Peyer's patch (tissue), 4 donors: ENCODE measurements around the gene FMNL2. TPM values are rescaled to one million over a fixed set of nuclear protein-coding genes. Genes with fewer than 3 reads are reported as not detected.

Source experiments
- DNase-seq, 3 donors: peaks; one replicate each; pipeline ENCODE4 v3.0.0-alpha.2; 2017 to 2019
- H3K27ac ChIP-seq, 4 donors: fragments of 200-600 bp; sonication (generic); one replicate each; pipeline ENCODE4 v1.5.1; 2016 to 2019
- H3K27me3 ChIP-seq, 2 donors: fragments of 200-600 bp; sonication (generic); one replicate each; pipeline ENCODE4 v1.5.1; 2019
- H3K36me3 ChIP-seq, 3 donors: fragments of 200-600 bp; sonication (generic); one replicate each; pipeline ENCODE4 v1.5.1; 2016 to 2019
- H3K4me1 ChIP-seq, 4 donors: fragments of 200-600 bp; sonication (generic); one replicate each; pipeline ENCODE4 v1.5.1; 2016 to 2019
- H3K4me3 ChIP-seq, 4 donors: fragments of 200-600 bp; sonication (generic); 1 replicate in 3 of 4; 2 replicates in 1 of 4; pipeline ENCODE4 v1.5.1; 2016 to 2019; ENCODE audit warnings: mild to moderate bottlenecking in 1 of 4
- H3K9me3 ChIP-seq, 4 donors: fragments of 200-600 bp; sonication (generic); one replicate each; pipeline ENCODE4 v1.5.1; 2016 to 2019; ENCODE audit warnings: mild to moderate bottlenecking in 1 of 4
- CTCF ChIP-seq, 6 experiments: fragments of 450-650 bp in 4 of 6; fragments of 200-600 bp in 2 of 6; sonication (generic) in 1 of 6; IDR thresholded peaks; one replicate each; pipeline ENCODE4 v1.5.1; 2017 to 2019; ENCODE audit warnings: antibody characterized with exemption in 6 of 6, mild to moderate bottlenecking in 3 of 6, moderate library complexity in 1 of 6
- POLR2A ChIP-seq, 2 donors: fragments of 450-650 bp; IDR thresholded peaks; one replicate each; pipeline ENCODE4 v1.5.1; 2017; ENCODE audit warnings: antibody characterized with exemption in 2 of 2, mild to moderate bottlenecking in 2 of 2, moderate library complexity in 2 of 2
- total RNA-seq, 4 donors: library from RNA; depleted of rRNA; stranded (reverse); fragments of >200 nt; gene quantifications; one replicate each; pipeline ENCODE4 v1.1.0, GENCODE V29; 2016

Gene FMNL2
- total RNA-seq, 4 donors from 2014 or later = 7.5 to 52.0 (median 17.1) TPM

- H3K27me3 ChIP-seq = no peaks in the 10 kb centered on the region
- H3K9me3 ChIP-seq = no peaks in the 10 kb centered on the region
- H3K4me3 ChIP-seq = no peak overlapping the region
- H3K36me3 ChIP-seq = no peaks in the 10 kb centered on the region
- TF ChIP-seq POLR2A (IDR thresholded peaks at IDR 0.05) = no peak
- no peak for TF ChIP-seq CTCF (IDR thresholded peaks at IDR 0.05)
- no peak for DNase-seq
- no peaks in the 10 kb centered on the region for H3K4me1 ChIP-seq
- H3K27ac ChIP-seq = no peak overlapping the region
Measured at GRCh38 chr2:152456262-152456661, 121.3 kb downstream of the FMNL2 start.

- Histone ChIP-seq H3K36me3 (no peaks in the 10 kb centered on the region), H3K9me3 (no peaks in the 10 kb centered on the region), H3K4me3 (no peak overlapping the region), H3K27me3 (no peaks in the 10 kb centered on the region), H3K4me1 (no peaks in the 10 kb centered on the region), H3K27ac (no peak overlapping the region)
- no peak for DNase-seq
- TF ChIP-seq POLR2A (IDR thresholded peaks at IDR 0.05) (no peak), CTCF (IDR thresholded peaks at IDR 0.05) (no peak)
Measured at GRCh38 chr2:152458441-152458940, 123.5 kb downstream of the FMNL2 start.

GRCh38 chr2:152459091-152459490 lies 124.1 kb downstream of the FMNL2 start:
- Histone ChIP-seq H3K36me3 (no peaks in the 10 kb centered on the region), H3K9me3 (no peaks in the 10 kb centered on the region), H3K4me1 (no peaks in the 10 kb centered on the region), H3K27ac (no peak overlapping the region), H3K27me3 (no peaks in the 10 kb centered on the region), H3K4me3 (no peak overlapping the region)
- no peak for DNase-seq
- TF ChIP-seq CTCF (IDR thresholded peaks at IDR 0.05) (no peak), POLR2A (IDR thresholded peaks at IDR 0.05) (no peak)

GRCh38 chr2:152460567-152460966 lies 125.6 kb downstream of the FMNL2 start:
- Histone ChIP-seq H3K4me3 (no peak overlapping the region), H3K27me3 (no peaks in the 10 kb centered on the region), H3K36me3 (no peaks in the 10 kb centered on the region), H3K27ac (no peak overlapping the region), H3K9me3 (no peaks in the 10 kb centered on the region), H3K4me1 (no peaks in the 10 kb centered on the region)
- TF ChIP-seq POLR2A (IDR thresholded peaks at IDR 0.05) (no peak), CTCF (IDR thresholded peaks at IDR 0.05) (no peak)
- no peak for DNase-seq

GRCh38 chr2:152462120-152462519 lies 127.1 kb downstream of the FMNL2 start:
- Histone ChIP-seq H3K36me3 (no peaks in the 10 kb centered on the region), H3K9me3 (no peaks in the 10 kb centered on the region), H3K4me3 (no peak overlapping the region), H3K27ac (no peak overlapping the region), H3K4me1 (peaks cover 0 to 4% (median under 1%) of the 10 kb centered on the region in 4 donors), H3K27me3 (no peaks in the 10 kb centered on the region)
- TF ChIP-seq POLR2A (IDR thresholded peaks at IDR 0.05) (no peak), CTCF (IDR thresholded peaks at IDR 0.05) (no peak)
- no peak for DNase-seq

GRCh38 chr2:152462779-152463178 lies 127.8 kb downstream of the FMNL2 start:
- no peak for DNase-seq
- H3K4me1 ChIP-seq = peaks cover 0 to 8% (median 2%) of the 10 kb centered on the region in 4 donors
- no peak overlapping the region for H3K4me3 ChIP-seq
- H3K9me3 ChIP-seq = no peaks in the 10 kb centered on the region
- H3K27me3 ChIP-seq = no peaks in the 10 kb centered on the region
- no peaks in the 10 kb centered on the region for H3K36me3 ChIP-seq
- H3K27ac ChIP-seq = no peak overlapping the region
- TF ChIP-seq POLR2A (IDR thresholded peaks at IDR 0.05) (no peak), CTCF (IDR thresholded peaks at IDR 0.05) (no peak)
